Activated T-cell treated with anti-CD3 and anti-CD28 coated beads, Interleukin-2, amount 50 U/mL, for 1 hour (primary cell): ENCODE data around the gene CNOT1.
"Not testable (repeated sequence)": the region's sequence is repeated elsewhere in the genome, so short reads cannot be mapped to it uniquely, and the experiment has no call there.

Experiments
- DNase-seq: peaks from one replicate; pipeline ENCODE4 v3.0.0-alpha.2; 2020

The CNOT1 gene

DNA sequence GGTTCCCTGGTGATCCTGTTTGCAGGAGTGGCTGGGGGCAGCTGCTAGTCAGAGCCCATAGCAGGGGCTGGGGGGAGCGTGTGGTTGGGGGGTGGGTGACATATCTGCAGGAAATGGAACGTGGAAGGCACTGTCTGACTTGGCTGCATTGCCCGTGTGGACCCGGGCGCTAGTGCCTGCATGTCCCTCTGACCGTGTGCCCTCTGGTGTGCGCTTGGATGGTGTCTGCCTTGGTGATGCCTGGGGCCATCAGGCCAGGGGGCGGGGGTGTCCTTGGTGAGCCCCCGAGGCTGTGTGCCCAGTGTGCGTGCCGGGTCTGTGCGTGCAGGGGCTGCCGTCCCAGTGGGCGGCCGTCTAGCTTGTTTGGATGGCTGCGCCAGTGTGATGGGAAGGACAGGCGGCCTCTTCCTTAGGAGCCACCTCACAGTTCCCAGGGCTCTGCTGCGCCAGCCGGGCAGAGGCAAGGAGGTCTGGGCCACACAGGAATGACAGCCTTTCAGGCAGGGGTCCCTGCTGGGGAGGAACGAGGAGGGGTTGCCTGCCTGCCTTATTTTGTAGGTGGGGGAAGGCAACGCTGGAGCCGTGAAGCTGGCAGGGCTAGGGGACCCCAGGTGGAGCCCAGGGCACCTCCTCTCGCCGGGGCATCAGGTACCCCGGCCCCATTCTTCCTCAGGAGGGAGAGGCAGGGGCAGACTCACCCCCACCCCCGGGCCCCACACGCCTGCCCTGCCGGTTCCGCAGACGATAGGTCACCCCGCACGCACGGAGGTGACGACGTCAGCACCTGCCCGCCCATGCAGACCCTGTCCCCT, 129.0 kb downstream of the CNOT1 start:
- DNase-seq: no peak

- peak; percentile 42 for DNase-seq
Measured at GRCh38 chr16:58499615-58500351, 129.8 kb downstream of the CNOT1 start, which contains the start of gene NDRG4. Gene NDRG4, plus strand, starts transcription at chr16:58500143. Its CDS starts 106 bp downstream, at chr16:58500249.

- DNase-seq: no peak
Measured at GRCh38 chr16:58499092-58499511, 130.5 kb downstream of the CNOT1 start.

DNA sequence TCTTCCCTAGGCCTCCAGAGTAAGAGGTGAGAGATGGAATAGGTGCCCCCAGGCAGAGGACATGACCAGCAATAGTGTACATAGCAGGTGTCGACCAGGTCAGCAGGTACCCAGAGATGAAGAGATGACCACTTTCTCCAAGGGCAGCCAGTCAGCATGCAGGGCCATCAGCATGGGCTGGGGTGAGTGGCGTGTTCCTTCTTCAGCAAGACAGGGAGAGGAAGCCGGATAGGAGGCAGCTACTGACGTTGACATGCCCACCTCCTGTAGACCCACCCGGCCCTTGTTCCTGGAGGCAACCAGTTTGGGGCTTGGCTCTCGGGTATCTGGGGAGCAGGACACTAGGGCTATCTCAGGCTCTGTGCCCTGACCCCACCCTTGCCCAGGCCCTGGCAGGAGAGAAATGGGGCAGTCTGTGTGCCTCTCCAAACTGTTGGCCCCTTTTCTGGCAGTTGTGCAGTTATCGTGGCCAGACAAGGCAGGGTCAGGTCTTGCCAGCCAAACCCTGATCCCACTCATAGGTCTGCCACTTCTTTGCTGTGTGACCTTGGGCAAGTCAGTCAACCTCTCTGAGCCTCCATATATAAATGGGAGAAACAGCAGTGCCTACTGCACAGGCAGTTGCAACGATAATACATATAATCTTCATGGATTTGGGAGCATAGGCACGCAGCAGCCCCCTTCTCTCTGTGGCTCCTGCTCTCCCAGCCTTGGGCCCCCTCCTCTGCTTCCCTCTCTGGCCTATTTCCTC, 131.1 kb downstream of the CNOT1 start:
- DNase-seq: no peak

DNA sequence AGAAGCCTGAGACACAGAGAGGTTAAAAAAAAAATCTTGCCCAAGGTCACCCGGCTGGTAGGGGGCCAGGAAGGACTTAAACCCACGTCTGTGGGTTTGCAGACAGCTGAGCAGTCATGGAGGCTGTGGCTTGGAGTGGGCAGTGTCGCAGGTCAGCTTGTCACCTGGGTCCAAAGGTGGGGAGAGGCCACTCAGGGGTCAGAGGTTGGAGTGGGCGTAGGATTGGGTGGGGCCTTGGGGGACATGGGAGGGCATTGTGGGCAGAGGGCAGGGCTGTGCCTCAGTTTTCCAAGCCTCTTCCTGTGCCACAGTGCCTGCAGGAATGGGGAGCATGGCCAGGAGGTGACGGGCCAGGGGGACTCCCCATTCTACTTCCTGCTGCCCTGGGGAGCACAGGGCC, 131.7 kb downstream of the CNOT1 start:
- no peak for DNase-seq

DNA sequence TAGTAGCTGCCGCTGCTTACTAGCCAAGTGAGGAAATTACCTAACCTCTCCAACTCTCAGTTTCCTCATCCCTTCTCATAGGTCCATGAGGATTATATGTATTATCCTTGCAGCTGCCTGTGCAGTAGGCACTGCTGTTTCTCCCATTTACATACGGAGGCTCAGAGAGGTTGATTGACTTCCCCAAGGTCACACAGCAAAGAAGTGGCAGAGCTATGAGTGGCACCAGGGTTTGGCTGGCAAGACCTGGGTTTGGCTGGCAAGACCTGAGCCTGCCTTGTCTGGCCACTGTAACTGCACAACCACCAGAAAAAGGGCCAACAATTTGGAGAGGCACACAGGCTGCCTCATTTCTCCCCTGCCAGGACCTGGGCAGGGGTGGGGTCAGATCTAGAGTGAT, 132.2 kb downstream of the CNOT1 start:
- DNase-seq: no peak

DNA sequence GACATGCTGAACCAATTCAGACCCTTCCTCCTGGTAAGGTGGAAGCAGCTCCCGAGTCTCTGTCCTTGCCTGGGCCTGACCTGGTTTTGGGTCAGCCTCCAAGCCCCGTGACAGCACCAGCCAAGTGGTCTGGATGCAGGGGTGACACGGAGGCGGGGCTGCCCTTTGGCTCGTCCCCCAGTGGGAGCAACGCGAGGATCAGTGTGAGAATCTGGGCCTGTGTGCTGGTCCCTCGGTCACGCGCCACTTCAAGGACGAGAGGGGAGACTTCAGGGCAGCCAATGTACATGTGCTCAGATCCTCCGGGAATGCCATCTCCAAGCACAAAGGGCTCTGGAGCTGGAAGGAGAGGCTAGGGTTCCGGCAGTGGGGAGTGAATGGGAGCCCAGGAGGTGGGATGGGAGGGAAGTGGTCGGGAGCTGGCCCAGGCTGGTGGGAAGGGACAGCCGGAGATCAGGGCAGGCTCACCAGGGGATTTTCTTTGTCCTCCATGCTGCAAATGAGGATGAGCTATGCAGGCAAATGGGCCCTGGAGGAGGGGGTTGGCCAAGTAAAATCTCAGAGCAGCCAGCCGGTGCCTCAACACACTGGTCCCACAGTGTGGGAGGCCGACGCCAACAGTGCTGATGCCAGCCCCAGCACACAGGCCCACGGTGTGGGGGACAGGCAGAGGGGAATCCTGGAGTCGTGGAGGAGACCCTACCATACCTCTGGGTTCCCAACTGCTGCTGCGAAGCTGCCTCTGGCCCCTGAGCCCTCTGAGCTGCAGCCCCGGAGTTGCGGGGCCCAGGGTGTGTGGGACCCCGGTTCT, 133.9 kb downstream of the CNOT1 start:
- DNase-seq: no peak

DNA sequence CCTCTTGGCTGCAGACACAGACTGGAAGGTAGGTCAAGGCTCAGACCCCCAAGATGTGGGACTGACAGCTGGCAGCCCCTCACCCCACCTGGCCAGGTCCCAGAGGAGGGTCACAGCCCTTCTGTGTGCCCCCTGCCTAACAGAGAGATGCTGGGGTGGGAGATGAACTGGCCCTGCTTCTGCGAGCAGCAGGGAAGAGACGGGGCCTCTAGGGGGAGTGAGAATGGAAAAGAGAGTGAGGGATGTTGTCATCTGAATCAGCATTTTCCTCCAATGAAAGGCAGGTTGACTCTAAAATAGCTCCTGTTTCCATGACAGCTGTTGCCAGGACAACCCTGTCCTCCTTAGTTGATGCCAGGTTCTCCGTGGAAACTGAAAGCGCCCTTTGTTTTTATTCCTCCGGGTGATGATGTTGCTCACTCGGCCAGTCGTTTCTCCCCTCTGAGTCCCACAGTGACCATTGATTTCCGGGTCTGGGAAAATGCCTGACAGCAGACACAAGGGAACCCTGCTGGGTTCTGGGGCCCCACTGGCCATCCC, 134.6 kb downstream of the CNOT1 start:
- peak; percentile 41 for DNase-seq

- no peak for DNase-seq
Measured at GRCh38 chr16:58493756-58494431, 135.7 kb downstream of the CNOT1 start.

- DNase-seq: no peak
Measured at GRCh38 chr16:58492735-58493134, 136.9 kb downstream of the CNOT1 start.

- no peak for DNase-seq
Measured at GRCh38 chr16:58492066-58492465, 137.6 kb downstream of the CNOT1 start.

- not testable (repeated sequence) for DNase-seq
Measured at GRCh38 chr16:58490539-58490938, 139.1 kb downstream of the CNOT1 start.

DNA sequence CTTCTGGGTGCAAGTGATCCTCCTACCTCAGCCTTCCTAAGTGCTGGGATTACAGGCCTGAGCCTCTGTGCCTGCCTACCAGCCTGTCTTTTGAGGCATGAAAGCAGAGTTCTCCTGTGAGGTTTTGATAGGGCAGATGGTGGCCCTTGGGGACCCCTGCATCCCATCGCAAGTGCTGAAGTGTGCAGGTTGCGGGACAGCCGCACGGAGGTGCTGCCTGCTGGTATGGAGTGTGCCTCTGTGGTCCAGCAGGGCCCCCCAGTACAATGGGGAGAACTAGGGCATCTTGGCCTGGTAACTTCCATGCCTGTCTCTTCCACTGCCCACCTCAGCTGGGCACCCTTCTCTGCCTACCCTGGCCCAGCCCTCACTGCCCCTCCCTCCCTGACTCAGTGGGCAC, 139.6 kb downstream of the CNOT1 start:
- DNase-seq: no peak

DNA sequence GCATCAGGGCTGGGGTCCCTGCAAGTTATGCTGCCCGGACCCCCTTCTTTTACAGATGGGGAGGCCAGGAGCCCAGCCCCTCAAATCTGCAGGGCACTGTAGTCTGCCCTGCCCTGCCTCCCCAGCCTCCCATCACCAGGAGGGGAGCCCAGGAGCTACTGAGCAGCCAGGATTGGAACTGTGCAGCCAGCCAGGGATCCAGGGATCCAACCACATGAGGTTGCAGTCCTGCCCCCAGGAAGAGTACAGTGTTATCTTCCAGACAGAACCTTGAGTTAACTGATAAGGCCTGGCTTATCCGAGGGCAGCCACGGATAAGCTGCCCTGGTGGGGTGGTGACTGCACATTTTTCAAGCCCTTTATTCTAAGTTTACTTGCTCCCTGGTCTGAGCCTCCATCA, 141.1 kb downstream of the CNOT1 start:
- DNase-seq: no peak

DNA sequence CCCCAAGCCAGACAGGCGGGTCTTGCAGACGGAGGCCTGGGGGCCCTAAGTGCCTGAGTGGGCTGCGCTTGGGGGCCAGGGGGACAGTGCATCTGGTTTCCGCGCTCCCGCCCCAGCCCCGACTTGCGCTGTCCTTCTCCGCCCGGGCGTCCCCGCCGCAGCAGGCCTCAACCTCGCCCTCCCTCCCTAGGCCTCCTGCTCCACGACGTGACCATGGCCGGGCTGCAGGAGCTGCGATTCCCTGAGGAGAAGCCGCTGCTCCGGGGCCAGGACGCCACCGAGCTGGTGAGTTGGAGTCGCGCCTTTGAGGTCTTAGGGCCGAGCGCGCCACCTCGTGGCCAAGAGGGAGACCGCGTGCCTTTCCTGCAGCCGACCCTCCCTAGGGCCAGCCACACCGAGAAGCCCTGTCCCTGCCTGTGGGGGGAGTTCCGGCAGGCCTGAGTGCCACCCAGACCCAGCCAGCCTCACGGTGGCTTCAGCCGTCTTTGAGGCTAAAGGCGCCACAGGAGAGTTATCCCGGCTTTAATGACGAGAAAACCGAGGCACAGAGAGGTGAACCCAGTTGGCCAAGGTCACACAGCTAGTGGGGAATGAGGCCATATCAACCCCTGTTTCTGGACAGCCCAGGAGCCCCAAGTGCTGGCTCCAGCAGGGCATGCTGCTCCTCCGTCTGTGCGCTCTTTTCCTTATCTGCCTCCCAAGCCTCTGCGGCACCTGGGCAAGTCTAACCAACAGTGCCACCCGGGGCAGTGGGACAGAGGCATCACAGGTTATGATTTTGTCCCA, 141.9 kb downstream of the CNOT1 start:
- DNase-seq: peak; percentile 77

GRCh38 chr16:58485184-58485887, 144.3 kb downstream of the CNOT1 start:
- no peak for DNase-seq

GRCh38 chr16:58481931-58482330, 147.7 kb downstream of the CNOT1 start:
- DNase-seq: no peak

DNA sequence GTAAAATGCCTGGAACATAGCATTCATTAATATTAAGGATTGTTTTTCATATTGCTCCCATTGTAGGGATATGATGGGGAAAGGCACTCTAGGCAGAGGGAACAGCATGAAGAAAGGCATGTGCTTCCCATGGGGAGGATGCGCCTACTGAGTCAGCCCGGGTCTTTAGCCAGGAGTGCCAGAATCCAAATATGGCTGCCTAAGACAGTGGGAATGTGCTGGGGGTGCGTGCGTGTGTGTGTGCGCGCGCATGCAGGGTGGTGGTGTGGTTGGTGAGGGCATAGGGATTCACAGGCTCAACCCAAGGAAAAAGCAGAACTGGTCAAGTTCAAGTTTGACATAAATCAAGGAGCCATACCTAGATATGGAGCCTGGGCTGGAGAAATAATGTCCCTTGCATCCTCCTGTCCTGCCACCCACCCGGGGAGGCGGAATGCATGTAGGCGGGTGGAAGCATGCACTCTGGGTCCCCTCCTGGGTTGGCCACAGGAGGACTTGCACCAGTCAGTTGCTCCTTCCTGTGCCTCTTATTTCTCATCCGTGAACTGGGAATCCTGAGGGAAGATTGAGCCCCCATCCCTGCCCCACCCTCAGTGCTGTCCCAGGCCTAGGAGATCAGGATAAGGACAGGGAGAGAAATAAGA, 148.3 kb downstream of the CNOT1 start:
- no peak for DNase-seq

DNA sequence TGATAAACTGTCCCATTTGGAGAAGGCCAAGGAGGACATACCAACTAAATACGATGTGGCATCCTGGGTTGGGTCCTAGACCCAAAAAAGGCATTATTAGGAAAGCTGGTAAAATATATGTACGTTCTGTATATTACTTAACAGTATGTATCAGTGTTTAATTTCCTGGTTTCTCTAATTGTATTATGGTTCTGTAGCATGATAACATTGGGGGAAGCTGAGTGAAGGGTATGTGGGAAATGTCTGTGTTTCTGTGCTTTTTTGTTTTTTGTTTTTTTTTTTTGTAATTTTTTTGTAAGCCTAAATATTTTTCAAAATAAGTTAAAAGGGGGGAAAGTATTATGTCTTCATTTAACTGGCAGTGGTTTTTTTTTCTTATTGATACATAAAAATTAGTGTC, 151.2 kb downstream of the CNOT1 start:
- DNase-seq: no peak

- no peak for DNase-seq
Measured at GRCh38 chr16:58476791-58477190, 152.8 kb downstream of the CNOT1 start.
